Fibroblast of skin of right quadriceps (primary cell): ENCODE measurements around the gene PKP2.
"Not testable (repeated sequence)": the region's sequence is repeated elsewhere in the genome, so short reads cannot be mapped to it uniquely, and the experiment has no call there.

ENCODE experiments used
- DNase-seq: peaks from one replicate; pipeline ENCODE4 v3.0.0-alpha.2; 2013

The PKP2 gene

DNA sequence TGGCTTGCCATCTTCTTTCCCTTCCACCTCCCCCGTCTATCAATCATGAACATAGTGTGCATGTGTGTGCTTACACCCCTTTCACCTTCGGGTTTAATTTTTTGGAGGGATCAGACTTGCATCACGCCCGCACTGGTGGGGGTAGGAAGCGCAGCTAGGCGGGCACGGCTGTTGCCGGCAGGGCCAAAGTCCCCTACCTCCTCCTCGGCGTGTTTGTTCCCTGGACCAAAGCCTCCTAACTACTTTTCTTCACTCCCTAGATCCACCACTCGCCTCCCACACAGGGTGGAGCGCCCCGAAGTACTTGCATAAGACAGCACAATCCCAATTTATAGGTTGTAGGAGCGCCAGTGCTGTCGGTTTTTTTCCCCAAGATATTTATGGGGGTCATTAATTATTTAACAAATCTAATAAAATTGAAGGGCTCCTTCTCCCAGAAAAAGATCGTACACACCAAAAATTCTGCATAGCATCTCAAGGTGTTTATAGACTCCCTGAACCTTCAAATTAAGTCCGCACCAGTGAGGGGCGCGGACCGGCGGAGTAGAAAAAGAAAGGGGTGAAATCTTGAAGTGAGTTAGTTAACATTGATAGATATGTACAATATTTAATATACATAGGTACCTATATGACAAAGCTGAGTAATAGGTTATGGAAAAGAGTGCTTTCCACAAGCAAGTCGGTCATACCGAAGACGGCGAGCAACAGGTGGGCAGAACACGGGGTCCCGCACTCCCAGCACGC lies 717 bp downstream of the PKP2 start:
- no peak for DNase-seq

DNA sequence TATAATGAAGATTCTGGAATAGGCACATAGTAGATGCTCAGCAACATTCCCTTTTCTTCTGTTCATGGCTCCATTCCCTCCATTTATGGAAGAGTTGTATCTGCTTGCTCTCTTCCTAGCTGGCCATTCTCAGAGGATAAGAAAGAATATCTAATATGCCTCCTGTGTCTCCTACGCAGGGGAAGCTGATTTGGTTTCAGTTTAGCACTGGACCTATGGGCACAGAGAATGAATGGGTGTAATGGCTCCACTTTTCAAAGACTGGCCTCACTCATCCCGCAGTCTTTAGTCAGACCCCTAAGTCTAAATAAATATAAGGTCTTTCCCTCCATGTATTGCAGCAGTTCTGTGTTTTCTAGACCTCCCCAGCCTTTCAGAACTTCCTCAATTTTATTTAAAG lies 2.0 kb downstream of the PKP2 start:
- no peak for DNase-seq

DNA sequence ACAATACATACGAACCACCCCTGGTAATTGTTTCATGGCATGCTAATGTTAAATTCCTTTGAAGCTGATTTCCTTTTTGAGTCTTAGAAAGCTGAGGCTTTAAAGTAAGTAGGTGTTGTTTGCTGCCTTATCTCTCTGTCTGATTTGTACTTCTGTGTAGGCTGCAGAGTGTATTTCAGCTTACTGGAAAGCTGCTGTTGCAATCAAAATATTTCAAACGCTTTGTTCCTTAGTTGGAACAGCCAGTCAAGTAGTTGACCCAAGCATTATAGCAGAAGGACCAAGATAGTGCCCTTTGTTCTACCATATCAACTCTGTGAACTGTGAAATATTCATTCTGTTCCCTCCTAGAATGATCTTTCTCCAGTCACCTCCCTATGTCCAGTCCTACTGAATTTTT lies 3.1 kb downstream of the PKP2 start:
- DNase-seq: no peak

DNA sequence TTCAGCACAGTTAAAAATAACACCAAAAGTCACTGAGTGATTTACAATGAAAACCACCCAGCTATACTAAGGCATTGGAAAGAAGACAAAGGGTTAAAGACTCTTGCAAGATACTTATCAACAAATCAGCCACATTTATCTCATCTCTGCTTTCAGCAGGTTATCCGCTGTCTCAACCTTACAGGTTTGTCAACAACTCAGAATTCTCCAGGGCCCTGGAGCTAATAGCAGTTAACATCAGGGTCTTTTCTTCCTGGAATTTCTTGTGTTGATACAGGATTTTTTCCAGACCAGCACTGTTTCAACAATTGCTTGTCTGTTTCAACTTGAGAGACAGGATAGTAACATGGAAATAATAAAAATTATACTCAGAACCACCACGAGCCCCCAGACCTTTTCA lies 3.5 kb downstream of the PKP2 start:
- DNase-seq: no peak

DNA sequence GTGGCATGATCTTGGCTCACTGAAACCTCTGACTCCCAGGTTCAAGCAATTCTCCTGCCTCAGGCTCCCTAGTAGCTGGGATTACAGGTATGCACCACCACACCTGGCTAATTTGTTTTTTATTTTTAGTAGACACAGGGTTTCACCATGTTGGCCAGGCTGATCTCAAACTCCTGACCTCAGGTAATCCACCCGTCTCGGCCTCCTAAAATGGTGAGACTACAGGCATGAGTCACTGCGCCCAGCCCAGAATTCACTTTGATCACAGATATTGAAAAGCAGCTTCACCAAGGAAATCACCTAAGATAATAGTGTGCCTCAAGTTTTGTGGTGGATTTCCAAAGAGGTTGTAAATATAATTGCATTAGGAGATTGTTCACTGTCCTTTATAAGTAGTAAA lies 4.2 kb downstream of the PKP2 start:
- not testable (repeated sequence) for DNase-seq

DNA sequence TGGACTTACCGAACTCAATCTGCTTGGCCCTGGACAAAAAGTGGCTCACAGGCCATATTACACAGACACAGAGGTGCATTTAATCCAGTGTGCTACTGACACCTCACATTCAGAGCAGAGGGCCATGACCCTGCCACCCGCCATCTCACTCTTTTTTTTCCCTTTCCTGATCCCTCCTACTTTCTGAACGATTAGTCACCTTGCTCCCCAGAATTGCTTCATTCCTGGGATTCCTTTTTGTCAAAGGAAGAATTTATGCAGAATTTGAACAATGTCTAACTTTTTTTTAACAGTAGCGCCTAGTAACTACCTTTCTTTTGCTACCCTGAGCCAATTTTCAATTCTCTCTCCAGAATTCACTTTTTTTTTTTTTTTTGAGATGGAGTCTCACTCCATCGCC lies 4.6 kb downstream of the PKP2 start:
- no peak for DNase-seq

DNA sequence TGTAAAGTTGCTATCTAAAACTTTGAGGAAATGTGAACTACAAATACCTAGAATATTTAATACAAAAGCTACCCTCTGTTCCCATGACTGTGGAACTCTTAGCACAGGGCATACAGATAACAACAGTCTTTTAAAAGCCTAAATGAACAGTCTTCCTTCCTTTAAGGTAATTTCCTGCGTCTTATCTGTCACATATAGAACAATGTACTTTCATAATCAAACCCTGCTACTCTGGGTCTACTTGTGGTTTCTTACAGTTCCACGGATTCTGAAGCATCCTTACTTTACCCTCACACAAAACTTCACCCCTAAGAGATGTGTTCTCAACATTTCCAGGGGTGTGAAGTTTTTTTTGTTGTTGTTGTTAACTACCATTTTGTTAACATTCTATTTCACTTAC lies 5.1 kb downstream of the PKP2 start:
- no peak for DNase-seq

DNA sequence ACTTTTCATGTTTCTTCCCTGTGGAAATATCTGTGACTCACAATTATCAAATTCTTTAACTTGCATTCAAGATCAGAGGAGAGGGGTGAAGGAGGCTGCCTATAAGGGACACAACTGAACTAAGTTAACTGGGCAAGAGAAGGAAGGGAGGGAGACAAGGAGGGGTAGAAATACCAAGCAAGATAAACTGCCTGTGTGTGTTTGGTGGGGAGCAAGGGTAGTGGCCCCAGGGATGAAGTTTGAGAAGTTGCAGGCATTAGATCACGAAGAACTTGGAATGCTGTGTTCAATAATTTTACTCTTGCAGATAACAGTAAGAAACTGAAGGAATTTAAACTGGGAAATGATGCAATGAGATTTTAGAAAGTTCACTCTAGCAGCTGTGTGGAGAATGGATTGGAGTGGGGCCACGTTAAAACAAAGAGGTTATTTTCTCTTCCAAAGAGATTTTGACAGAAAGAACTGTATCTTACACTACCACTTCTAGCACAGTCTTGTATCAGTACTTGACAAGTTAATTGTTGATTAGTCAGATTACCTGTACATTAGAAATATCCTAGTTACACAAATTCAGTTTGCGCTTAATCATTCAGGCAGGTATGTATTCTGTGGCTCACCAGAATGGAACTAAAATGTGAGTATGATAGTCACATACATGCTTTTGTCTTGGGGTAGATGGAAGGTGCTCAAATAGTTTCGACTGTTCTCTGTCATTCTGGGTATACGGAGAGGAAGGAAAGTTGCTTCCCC lies 7.4 kb downstream of the PKP2 start:
- no peak for DNase-seq

DNA sequence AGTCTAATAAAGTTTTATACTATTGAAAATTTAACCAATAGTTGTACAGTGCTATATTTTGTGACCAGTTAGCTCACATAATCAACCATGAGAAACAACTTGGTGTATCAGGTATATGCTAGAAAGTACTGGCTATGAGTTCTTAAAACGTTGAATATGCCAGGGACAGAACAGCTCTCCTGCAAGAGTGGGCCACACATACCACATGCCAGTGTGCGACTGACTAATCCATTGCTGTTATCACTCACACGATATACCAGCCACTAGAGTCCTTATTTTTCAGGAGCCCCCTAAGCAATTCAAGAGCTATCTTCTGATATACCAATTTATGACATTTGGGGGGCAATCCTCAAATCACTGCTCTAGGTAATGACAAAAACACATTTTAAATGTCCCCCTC lies 9.5 kb downstream of the PKP2 start:
- no peak for DNase-seq

DNA sequence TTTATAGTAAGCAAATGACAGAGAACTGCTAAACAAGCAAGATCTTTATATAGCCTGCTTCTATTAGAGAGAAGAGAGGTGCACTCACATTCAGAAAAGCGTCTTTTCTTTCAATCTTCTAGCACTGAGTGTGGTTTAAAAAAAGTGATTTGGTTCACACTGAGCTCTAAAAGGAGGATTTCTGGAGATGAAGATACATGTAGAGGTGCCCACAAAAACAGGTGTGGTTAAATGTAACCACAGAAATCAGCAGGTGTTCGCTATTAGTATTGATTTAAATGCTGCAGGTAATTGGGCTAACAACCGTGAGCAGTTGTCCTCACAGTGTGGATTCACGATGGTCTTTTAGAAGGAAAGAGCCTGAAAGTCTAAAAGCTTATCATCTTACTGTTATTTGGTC lies 10.7 kb downstream of the PKP2 start:
- no peak for DNase-seq

DNA sequence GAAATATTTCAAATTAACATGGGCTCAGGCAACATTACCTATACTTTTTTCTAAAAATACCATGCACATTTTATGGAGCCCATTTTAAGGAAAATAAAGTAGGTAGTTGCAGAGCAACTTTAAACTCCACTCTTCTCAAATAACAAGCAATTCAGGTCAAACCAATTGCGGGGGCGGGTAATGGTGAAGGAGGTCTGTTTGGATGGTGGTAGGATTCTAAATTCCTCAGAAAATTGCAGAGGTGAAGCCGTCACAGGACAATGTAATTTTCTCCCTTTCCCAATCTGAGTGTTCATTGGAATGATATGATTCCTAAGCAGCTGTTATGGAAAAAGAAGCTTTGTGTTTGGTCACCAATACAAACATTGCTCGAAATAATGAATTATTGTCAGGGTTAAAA lies 11.6 kb downstream of the PKP2 start:
- no peak for DNase-seq

DNA sequence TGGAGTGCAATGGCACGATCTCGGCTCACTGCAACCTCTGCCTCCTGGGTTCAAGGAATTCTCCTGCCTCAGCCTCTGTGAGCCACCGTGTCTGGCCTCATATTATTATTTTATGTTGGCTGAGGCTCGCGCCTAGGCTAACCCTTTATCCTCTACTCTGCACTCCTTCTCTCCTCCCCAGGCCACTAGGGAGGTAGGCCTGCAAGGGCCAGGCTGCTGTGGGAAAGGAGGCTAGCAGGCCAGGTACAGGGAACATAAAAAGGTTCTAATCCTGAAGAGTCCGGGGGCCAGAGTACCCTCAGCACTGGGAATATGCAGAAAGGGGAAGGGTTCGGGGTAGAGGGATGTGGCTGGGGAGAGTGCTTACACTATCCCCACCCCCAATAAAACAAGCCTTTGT lies 14.9 kb downstream of the PKP2 start:
- DNase-seq: no peak

DNA sequence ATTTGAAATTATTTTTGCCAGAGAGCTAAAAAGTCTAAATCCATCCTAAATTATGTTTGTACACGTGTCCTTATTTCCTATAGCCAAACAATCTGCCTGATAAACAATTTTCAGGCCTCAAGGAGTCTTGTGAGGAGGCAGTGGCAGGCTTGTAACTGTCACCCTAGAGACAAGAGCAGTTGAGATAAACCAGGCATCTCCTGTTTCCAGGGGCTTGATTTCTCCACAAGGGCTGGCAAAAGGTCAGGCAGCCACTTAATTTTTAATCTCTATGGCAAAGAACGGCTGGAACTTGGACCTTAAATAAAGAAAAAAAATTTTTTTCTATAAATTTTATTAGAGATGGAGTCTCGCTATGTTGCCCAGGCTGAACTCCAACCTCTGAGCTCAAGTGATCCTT lies 15.5 kb downstream of the PKP2 start:
- DNase-seq: no peak

DNA sequence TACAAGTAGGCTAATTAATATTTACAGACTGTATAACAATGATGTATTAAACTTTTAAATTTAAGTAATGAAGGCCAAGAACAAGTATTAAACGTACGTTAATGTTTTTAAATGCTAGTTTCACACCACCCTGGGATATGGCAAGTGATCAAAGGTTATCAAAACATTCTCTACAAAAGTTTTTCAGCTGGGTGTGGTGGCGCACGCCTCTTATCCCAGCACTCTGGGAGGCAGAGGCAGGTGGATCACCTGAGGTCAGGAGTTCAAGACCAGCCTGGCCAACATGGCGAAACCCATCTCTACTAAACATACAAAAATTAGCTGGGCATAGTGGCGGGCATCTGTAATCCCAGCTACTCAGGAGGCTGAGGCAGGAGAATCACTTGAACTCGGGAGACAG lies 17.5 kb downstream of the PKP2 start:
- DNase-seq: not testable (repeated sequence)

DNA sequence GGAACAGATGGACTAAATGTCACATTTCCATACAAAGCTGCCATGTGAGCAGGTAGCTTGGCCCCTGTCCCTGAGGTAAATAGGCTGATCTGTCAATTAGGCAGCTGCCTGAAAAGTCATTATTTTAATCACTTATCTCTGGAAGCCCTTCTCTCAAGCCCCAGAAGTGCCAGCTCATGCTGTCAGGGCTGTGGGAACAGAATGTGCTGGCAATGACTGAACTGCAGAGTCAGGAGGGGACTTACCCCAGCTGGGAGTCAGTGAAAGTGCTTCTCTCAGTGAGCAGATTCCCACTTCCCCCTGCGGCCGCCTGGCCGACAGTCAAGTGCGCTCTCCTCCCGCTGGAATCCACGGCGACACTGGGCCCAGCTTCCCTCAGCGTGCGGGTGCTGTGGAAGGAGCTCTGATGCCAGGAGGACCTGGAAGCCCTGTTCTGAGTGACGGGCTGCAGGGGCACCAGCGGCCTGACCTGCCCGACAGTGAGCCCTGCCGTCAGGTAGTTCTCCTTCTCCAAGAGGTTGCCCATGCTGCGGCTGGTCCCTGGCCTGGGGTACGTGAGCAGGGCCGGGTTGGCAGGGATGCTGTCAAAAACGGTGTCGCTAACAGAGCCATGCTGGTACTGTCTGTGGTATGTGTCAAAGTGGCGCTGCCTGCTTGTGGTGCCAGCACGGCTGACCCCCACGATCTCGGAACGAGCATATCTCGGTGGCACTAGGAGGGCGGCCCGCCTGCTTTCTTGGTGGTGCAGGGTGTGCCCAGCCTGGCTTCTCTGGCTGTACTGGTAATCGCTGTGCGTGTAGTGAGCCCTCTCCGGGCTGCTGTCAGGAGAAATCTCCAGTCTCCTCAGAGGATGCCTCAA lies 18.7 kb downstream of the PKP2 start:
- no peak for DNase-seq

DNA sequence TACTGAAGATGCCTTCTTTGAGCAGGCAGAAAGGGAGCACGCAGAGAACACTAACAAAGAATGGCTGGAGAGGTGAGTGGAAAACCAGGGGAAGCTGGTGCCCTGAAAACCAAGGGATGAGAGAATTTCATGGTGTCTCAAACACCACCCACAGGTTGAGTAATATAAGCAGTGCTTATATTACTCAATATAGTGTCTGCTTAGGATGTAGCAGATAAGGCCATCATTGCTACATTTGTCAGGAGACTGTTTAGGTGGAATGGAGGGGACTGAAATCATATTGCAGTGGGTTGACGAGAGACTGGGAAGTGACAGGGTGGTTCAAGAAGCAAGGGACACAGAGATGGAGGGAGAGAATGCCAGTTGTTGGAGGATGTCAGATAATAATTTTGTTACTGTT lies 20.6 kb downstream of the PKP2 start:
- DNase-seq: no peak

DNA sequence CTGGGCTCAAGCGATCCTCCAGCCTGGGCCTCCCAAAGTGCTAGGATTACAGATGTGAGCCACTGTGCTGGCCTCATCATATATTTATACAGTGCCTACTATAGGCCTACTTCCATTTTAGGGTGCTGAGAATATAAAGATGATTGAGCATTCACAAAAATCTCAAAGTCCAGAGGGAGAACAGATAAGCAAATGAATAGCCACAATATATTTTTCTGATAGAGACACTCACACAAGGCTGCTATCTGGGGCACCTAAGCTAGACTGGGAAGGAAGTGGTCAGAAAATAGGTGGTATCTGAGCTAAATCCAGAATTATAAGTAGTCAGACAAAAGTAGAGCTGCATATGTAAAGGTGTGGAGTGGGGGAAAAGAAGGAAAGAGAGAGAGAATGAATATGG lies 21.6 kb downstream of the PKP2 start:
- no peak for DNase-seq

DNA sequence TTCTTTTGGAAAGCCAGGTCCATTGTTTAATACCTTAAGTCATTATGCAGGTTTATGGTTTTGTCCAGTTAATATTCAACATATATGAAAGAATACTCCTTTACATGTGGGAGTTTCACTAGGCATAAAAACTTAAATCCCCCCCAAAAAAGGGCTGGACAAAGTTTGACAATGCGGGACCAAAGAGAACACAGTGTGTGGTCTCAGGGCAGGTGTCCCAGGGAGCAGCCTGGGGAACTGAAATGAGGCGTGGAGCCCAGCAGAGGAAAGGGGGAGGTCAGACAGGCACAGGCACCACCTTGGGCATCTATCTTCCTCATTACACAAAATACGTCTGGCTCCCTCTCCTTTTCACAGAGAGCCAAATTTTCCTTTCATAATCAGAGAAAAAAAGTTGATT lies 22.5 kb downstream of the PKP2 start:
- no peak for DNase-seq

DNA sequence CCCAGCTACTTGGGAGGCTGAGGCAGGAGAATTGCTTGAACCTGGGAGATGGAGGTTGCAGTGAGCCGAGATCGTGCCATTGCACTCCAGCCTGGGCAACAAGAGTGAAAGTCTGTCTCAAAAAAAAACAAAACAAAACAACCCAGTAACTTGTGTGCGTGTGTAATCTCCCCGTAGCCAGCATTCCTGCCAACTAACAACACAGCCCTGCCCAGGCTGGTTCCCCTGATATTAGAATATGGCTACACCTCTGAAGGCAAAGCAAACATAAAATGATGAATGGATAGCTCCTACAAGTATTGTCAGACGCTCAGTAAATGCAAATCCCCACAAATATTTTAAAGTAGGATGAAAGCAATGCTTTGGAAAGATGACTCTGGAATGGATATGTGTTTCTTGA lies 24.2 kb downstream of the PKP2 start:
- not testable (repeated sequence) for DNase-seq

DNA sequence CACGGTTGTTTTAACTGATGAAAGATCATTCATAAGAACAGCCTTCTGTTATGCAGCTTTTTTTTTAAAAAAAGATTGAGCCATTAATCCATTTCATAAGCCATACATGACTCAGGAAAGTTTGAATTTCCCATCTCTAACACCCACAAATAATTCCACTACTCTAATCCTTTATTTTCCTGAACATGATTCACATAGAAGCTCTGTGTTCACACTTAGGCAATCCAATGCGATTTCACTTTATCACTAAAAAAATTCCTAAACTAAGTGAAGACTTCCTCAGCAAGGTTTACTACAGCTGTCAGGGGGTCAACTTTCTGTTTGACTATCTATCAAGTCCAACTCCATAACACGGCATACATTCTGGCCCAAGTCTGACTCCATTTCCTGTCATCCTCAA lies 25.9 kb downstream of the PKP2 start:
- no peak for DNase-seq

DNA sequence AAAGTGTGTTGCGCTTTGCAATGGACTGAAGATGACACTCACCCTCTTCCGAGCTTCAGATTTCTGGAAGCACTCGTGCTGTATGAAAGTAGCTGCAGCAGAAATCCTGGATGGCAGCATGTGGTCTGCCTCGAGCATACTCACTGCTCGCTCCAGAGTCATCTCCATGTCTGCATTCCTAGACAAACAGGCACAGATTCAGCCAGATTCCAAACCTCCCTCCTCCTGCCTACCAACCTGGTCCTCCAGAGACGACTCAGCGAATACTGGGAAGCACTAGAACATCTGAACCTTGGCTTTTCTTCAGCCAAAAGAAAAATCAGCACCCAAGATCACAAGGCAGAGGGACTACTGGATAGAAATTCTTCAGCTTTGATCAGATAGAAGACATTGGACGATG lies 27.7 kb downstream of the PKP2 start:
- no peak for DNase-seq

DNA sequence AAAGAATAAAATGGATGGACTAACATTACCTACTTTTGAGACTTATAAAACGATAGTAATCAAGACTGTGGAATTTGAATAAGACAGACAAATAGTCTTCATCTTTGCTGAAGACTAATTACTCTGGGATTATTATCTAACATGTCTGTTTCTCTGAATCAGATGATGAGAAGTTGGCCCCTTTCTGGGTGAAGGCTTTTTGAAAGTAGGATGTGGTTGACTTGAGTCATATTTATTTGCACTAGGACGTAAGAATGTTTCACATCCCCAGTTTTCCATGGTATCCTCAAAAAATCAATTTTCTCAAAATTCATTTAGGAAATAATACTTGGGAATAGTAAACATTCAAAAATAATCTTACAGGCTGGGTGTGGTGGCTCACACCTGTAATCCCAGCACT lies 31.8 kb downstream of the PKP2 start:
- DNase-seq: no peak

DNA sequence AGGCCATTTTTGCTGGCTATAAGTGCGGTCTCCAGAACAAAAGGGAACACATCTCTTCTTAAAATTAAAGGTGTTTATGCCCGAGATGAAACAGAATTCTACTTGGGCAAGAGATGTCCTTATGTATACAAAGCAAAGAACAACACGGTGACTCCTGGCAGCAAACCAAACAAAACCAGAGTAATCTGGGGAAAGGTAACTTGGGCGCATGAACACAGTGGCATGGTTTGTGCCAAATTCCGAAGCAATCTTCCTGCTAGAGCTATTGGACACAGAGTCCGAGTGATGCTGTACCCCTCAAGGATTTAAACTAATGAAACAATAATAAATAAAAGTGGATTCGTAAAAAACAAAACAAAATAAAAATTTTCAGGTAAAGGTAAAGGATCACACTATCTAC lies 33.4 kb downstream of the PKP2 start:
- no peak for DNase-seq

DNA sequence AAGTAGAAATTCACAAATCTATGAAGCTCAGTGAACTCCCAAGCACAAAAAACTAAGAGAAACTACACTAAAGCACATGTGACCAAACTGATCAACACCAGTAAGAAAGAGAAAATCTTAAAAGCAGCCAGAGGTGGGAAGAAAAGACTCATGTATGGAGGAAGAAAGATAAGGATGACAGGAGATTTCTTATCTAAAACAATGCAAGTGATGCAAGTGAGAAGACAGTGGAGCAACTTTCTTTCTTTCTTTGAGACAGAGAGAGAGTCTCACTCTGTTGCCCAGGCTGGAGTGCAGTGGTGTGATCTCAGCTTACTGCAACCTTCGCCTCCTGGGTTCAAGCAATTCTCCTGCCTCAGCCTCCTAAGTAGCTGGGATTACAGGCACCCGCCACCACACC lies 34.9 kb downstream of the PKP2 start:
- not testable (repeated sequence) for DNase-seq
